Ovary (tissue), 9 donors: ENCODE results near the gene TMTC1. TPM values are rescaled to one million over a fixed set of nuclear protein-coding genes. Genes with fewer than 3 reads are reported as not detected.

ENCODE experiments used
- DNase-seq, 5 donors: peaks; one replicate each; pipeline ENCODE4 v3.0.0-alpha.2; 2019 to 2020
- H3K27ac ChIP-seq, 2 donors: fragments of 200-600 bp; one replicate each; pipeline versions ENCODE4 v1.5.1 to v1.8.0; 2019 to 2022
- H3K27me3 ChIP-seq: fragments of 200-600 bp; one replicate; pipeline ENCODE4 v1.8.0; 2022
- H3K36me3 ChIP-seq: fragments of 200-600 bp; sonication (generic); one replicate; pipeline ENCODE4 v1.5.1; 2019
- H3K4me1 ChIP-seq: one replicate; pipeline ENCODE4 v1.8.1; 2013; ENCODE audit warnings: mild to moderate bottlenecking, moderate library complexity; ENCODE audit not compliant: insufficient read depth
- H3K4me3 ChIP-seq: fragments of 200-600 bp; sonication (generic); one replicate; pipeline ENCODE4 v1.5.1; 2017
- H3K9me3 ChIP-seq, 2 donors: fragments of 200-600 bp in 1 of 2; sonication (generic) in 1 of 2; one replicate each; pipeline versions ENCODE4 v1.5.1 to v1.8.1; 2013 to 2019; ENCODE audit warnings: mild to moderate bottlenecking in 1 of 2, moderate library complexity in 1 of 2
- EP300 ChIP-seq: sonication (generic); formaldehyde crosslinking; IDR thresholded peaks from one replicate; pipeline ENCODE4 v1.6.1; 2017; ENCODE audit warnings: antibody characterized with exemption
- POLR2A ChIP-seq: fragments of 450-650 bp; IDR thresholded peaks from one replicate; pipeline ENCODE4 v1.6.1; 2017; ENCODE audit warnings: antibody characterized with exemption, mild to moderate bottlenecking, moderate library complexity
- WGBS, 3 donors: extraction: QIAGEN DNeasy Blood & Tissue Kit in 1 of 3; methylation state at CpG; one replicate each; pipeline versions ENCODE4 v1.1.5 to v1.1.7; 2013 to 2017; 5-methylcytosine and 5-hydroxymethylcytosine counted together
- intact Hi-C, 4 donors: fragments of 100-400 bp; cut with DNase I; formaldehyde crosslinking; loops; one replicate each; pipeline versions ENCODE4 v1.11.0 to v1.15.1; 2022 to 2023
- polyA plus RNA-seq, 2 donors: library from polyadenylated mRNA; stranded (reverse); fragments of 200-250 nt in 1 of 2; fragments of 350-450 nt in 1 of 2; fragmentation: Illumina TruSeq in 1 of 2; extraction: RNeasy Lipid Tissue Mini Kit (QIAGEN cat#74804) in 1 of 2; gene quantifications; one replicate each; pipeline ENCODE4 v1.2.3, GENCODE V29; 2013 to 2014
- total RNA-seq, 7 donors: library from RNA; depleted of rRNA in 2 of 7; stranded (reverse); fragments of >200 nt in 2 of 7; fragmentation: NEBNext Ultra II Directional in 3 of 7; extraction: Animal tissue kit (Norgen Biotek cat#: 25700) in 3 of 7; gene quantifications; one replicate each; pipeline versions ENCODE4 v1.1.0 to v1.2.4, GENCODE V29; 2016 to 2023
- TF ChIP-seq, protein P1 (sequence below), 3 donors: fragments of 450-650 bp in 2 of 3; fragments of 200-600 bp in 1 of 3; IDR thresholded peaks; one replicate each; pipeline versions ENCODE4 v1.5.1 to v1.8.0; 2016 to 2022; ENCODE audit warnings: antibody characterized with exemption in 3 of 3, mild to moderate bottlenecking in 1 of 3
- donor health status: DM: no; HTN: no; CAD: no; lungs with moderate emphysema.
- donor health status: DM: no; HTN: no; CAD: no.
- donor health status: Bipolar disorder and iron deficiency.
- donor health status: DM: yes; HTN: yes; CAD: no.
- donor health status: DM: no; HTN: no; CAD: no.
- donor health status: DM: yes; HTN: yes; CAD: no.

The TMTC1 gene
- total and polyA plus RNA-seq, 9 donors, result 8.1 to 46.3 (median 21.3) TPM

- H3K4me3 ChIP-seq, result no peak overlapping the region
- no peaks in the 10 kb centered on the region for H3K36me3 ChIP-seq
- H3K9me3 ChIP-seq, result no peaks in the 10 kb centered on the region
- no peak for DNase-seq
- peaks cover 4% of the 10 kb centered on the region for H3K4me1 ChIP-seq
- no peak overlapping the region for H3K27ac ChIP-seq
- no peaks in the 10 kb centered on the region for H3K27me3 ChIP-seq
- 44 to 92% (median 77%) methylated on average over 2 of the region's 2 CpGs for WGBS, 3 donors
- TF ChIP-seq EP300, result no peak
- TF ChIP-seq, protein P1, sequence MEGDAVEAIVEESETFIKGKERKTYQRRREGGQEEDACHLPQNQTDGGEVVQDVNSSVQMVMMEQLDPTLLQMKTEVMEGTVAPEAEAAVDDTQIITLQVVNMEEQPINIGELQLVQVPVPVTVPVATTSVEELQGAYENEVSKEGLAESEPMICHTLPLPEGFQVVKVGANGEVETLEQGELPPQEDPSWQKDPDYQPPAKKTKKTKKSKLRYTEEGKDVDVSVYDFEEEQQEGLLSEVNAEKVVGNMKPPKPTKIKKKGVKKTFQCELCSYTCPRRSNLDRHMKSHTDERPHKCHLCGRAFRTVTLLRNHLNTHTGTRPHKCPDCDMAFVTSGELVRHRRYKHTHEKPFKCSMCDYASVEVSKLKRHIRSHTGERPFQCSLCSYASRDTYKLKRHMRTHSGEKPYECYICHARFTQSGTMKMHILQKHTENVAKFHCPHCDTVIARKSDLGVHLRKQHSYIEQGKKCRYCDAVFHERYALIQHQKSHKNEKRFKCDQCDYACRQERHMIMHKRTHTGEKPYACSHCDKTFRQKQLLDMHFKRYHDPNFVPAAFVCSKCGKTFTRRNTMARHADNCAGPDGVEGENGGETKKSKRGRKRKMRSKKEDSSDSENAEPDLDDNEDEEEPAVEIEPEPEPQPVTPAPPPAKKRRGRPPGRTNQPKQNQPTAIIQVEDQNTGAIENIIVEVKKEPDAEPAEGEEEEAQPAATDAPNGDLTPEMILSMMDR (IDR thresholded peaks at IDR 0.05), result no peak
- no peak for TF ChIP-seq POLR2A
- intact Hi-C loops, result no loop called here
Measured at GRCh38 chr12:29768372-29768771, 15.4 kb downstream of the TMTC1 start.

GRCh38 chr12:29763301-29763683, 20.4 kb downstream of the TMTC1 start:
- Histone ChIP-seq H3K27ac (no peak overlapping the region), H3K4me3 (no peak overlapping the region), H3K36me3 (no peaks in the 10 kb centered on the region), H3K4me1 (no peaks in the 10 kb centered on the region), H3K27me3 (no peaks in the 10 kb centered on the region), H3K9me3 (no peaks in the 10 kb centered on the region)
- intact Hi-C loops, result no loop called here
- TF ChIP-seq POLR2A (no peak), EP300 (no peak)
- TF ChIP-seq, protein P1 (IDR thresholded peaks at IDR 0.05), result no peak
- no peak for DNase-seq

DNA sequence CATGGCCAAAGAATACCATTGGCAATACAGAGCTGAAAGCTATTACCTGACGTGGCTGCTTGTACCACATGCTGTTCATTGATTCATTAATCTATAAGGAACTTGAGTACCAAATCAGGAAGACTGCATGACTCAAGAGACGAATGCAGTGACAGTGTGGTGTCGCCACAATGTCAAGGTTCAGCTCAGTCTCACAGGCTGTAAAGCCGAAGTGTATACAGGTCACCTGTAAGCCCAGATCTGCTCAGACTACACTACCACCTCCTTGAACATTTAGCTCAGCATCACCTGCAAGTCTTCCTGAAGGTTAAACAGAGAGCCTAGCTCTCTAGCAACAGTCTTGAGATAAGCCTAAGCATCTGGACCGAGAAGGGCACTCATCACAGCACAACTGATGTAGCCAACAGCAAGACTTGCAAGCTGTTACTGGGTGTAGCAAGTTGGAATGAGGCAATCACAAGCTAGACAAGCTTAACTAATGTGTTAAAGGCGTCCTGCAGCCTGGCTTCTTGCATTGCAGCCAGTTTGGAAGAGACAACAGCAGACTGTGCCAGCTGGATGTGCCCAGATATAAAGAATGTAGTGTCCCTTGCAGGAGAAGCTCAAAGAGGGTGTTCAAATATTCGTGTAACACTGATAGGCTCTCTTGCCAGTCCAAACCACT, 21.0 kb downstream of the TMTC1 start:
- DNase-seq, result no peak
- Histone ChIP-seq H3K27ac (no peak overlapping the region), H3K4me1 (no peaks in the 10 kb centered on the region), H3K27me3 (no peaks in the 10 kb centered on the region), H3K4me3 (no peak overlapping the region), H3K9me3 (no peaks in the 10 kb centered on the region), H3K36me3 (no peaks in the 10 kb centered on the region)
- TF ChIP-seq, protein P1 (IDR thresholded peaks at IDR 0.05), result no peak
- no peak for TF ChIP-seq EP300
- no peak for TF ChIP-seq POLR2A
- intact Hi-C loops, result no loop called here
- WGBS, 3 donors, result 74 to 84% (median 84%) methylated on average over 7 of the region's 7 CpGs

- H3K9me3 ChIP-seq, result no peaks in the 10 kb centered on the region
- no peak for DNase-seq
- no peak overlapping the region for H3K27ac ChIP-seq
- no peaks in the 10 kb centered on the region for H3K4me1 ChIP-seq
- intact Hi-C loops, result no loop called here
- 93 to 99% (median 95%) methylated on average over 2 of the region's 2 CpGs for WGBS, 3 donors
- TF ChIP-seq EP300, result no peak
- no peaks in the 10 kb centered on the region for H3K36me3 ChIP-seq
- H3K4me3 ChIP-seq, result no peak overlapping the region
- no peaks in the 10 kb centered on the region for H3K27me3 ChIP-seq
Measured at GRCh38 chr12:29759950-29760349, 23.8 kb downstream of the TMTC1 start.

DNA sequence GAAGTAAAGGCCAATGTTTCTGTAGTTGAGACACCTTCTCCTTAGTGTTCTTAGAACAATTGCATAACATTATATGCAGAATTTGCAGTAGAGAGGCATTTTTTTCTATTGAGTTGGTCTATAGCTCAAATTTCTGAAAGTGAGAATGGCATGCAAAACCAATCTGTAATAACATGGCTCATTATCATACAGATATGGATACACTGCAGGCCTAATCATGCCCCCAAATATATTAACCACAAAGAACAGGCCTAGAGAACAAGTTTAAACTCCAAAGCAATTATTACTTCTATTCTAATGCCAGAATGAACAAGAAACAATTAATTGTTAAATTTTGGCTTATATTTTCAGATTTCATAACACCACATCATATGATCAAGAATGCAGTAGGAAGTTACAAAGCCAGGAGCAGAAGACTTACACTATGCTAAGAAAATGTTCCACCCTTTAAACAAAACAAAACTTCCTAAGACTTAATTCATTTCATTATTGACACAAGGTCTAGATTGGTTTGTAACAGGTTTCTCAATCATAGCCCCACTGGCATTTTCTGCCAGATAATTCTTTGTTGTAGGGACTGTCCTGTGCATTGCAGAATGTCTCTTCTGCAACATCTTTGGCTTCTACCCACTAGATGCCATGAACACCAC, 26.9 kb downstream of the TMTC1 start:
- H3K4me1 ChIP-seq, result no peaks in the 10 kb centered on the region
- TF ChIP-seq EP300 (no peak), POLR2A (no peak)
- TF ChIP-seq, protein P1 (IDR thresholded peaks at IDR 0.05), result no peak
- H3K36me3 ChIP-seq, result no peaks in the 10 kb centered on the region
- DNase-seq, result no peak
- no peak overlapping the region for H3K27ac ChIP-seq
- no peaks in the 10 kb centered on the region for H3K9me3 ChIP-seq
- no peaks in the 10 kb centered on the region for H3K27me3 ChIP-seq
- H3K4me3 ChIP-seq, result no peak overlapping the region
- intact Hi-C loops, result no loop called here
